NCI-H128 (cell line): ENCODE measurements around the gene LRIG1.
"Not testable (repeated sequence)": the region's sequence is repeated elsewhere in the genome, so short reads cannot be mapped to it uniquely, and the experiment has no call there.

Source experiments
- DNase-seq: peaks from one replicate; lab custom pipeline; 2025; ENCODE audit not compliant: unreplicated experiment; lab: John Stamatoyannopoulos, UW

The LRIG1 gene

DNA sequence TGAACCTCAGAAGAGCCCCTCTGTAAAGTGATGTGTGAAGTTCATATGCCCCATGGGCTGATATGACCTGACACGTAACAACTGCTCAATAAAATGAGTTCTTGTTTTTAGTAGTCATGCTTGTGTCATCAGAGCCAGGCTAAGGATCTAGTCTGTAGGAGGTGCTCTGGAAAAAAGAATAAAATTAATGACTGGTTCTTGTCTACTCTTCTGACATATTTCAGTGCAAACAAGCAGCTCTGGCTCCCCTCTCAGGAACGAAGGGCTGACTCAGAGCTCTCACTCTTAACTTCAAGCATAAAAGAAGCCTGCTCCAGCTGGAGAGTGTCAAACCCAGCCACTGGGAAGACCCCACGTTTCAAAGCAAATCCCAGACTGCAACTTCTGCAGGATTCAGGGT is 77.0 kb downstream of the LRIG1 start:
- no peak for DNase-seq

DNA sequence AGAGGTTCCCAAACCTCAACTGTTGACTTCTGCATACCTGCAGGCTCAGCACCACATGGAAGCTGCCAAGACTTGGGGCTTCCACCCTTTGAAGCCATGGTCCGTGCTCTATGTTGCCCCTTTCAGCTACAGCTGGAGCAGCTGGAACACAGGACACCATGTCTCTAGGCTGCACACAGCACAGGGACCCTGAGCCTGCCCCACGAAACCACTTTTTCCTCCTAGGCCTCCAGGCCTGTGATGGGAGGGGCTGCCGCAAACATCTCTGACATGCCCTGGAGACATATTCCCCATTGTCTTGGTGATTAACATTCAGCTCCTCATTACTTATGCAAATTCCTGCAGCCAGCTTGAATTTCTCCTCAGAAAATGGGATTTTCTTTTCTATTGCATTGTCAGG is 78.9 kb downstream of the LRIG1 start:
- not testable (repeated sequence) for DNase-seq

DNA sequence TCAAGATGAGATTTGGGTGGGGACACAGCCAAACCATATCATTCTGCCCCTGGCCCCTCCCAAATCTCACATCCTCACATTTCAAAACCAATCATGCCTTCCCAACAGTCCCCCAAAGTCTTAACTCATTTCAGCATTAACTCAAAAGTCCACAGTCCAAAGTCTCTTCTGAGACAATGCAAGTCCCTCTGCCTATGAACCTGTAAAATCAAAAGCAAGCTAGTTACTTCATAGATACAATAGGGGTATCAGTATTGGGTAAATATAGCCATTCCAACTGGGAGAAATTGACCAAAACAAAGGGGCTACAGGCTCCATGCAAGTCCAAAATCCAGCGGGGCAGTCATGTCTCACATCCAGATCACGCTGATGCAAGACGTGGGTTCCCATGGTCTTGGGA is 79.7 kb downstream of the LRIG1 start:
- not testable (repeated sequence) for DNase-seq

DNA sequence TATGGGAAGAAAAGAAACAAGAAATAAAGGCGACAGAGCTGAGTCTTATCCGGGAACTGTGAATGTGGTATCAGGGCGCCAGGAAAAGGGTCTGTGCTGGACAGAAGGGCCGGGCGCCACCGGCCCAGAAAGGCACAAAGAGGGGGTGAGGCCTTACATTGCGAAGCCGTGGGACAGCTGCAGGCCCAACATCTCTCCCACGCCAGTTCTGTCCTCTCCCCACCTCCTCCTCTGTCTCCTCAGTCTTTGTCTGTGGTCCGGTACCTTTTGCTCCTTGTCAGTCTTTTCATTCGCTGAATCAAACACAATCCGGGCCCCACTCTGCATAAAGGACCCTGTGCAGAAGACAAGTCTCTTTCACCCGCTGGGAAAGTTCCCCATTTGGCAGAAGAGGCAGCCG is 81.8 kb downstream of the LRIG1 start:
- no peak for DNase-seq

DNA sequence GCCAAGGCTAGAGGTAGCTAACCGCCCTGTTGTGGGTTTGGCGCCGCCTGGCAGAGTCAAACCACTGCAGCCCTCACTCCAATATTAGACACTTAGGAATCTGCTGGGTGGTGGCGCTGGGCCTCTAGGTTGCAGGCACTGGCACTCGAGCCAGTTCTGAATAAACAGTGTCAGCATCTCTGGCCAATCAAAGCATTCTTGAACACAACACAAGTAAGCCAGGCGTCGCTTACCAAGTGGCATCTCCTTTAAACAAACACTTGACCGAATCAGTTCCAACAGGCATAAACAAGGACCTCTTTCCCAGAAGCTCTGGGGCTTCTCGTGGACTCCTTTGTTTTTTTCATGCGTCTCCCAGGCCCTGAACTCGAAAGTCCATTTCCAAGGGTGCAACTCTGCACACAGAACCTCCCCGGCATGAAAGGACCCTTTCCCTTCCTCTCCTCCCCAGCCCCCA is 82.3 kb downstream of the LRIG1 start:
- no peak for DNase-seq

DNA sequence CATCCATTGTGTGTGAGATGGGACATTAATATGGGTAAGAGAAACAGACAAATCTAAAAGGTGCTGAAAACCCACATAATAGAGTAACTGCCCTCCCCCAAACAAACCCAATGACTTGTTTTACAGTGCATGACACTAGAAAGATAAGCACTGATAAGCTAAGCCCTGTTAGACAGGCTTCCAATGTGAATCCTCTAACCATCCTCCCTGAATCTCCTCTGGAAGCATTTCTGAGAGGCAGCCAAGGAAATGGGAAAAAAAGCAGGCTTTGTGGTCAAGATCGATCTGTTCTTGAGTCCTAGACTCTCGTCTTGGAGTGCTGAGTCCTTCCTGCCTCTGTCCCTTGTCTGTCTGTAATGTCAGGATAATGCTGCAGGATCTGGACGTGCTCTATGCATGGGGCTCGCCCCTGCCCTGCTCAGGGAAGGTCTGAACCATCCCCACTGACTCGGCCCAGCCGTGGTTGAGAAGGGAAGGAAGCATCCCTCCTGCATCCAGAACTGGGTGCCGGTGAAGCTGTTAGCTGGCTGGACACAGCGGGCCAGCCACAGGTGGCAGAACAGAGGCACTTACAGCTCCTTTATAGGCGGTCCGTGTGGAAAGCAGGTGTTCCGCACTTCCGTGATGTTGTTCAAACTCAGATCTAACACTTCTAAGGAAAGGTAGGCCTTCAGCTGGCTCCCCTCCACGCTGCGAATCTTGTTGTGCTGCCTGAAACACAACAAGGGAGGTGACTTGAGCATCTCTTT is 84.1 kb downstream of the LRIG1 start:
- no peak for DNase-seq

DNA sequence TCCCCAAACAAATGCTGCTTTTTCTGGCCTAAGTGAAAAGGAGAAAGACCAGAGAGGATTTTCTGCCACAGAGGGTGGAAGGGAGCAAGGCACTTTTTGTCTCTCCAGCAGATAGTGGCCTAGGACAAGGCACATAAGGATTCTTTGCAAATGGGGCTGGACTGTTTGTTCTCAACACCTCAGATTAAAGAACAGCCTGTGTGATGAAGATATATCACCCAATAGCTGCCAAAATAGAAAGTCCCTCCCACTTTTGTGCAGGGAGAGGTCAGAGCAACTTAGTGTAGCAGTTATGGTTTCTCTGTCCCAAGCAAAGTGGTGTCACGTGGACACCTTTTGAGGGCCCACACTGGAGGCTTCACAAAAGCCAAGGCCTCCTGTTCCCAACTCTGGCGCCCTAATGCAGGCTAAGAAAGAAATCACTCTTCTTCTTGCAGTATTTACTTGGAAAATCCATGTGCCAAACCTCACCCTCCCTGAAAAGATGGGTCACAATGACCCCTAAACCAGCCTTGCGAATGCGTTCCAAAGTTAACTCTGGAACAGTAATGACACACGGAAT is 84.9 kb downstream of the LRIG1 start:
- DNase-seq, result no peak

DNA sequence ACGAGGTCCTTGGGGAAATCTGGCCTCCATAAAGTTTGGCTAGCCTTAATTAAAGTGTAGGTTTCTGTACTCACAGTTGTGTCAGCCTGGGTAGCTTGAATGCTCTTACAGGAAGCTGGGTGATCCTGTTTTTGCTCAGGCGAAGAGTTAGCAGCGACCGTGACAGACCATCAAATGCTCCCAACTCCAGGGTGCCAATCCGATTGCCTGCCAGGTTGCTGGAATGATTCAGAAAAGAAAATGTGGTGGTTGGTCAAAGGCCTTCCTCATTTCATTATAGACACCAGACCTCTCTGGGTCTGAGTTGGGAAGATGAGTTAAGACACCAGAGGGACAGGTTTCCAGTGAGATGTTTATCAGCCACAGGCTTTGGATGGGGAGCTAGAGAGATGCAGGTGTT is 86.0 kb downstream of the LRIG1 start:
- no peak for DNase-seq

DNA sequence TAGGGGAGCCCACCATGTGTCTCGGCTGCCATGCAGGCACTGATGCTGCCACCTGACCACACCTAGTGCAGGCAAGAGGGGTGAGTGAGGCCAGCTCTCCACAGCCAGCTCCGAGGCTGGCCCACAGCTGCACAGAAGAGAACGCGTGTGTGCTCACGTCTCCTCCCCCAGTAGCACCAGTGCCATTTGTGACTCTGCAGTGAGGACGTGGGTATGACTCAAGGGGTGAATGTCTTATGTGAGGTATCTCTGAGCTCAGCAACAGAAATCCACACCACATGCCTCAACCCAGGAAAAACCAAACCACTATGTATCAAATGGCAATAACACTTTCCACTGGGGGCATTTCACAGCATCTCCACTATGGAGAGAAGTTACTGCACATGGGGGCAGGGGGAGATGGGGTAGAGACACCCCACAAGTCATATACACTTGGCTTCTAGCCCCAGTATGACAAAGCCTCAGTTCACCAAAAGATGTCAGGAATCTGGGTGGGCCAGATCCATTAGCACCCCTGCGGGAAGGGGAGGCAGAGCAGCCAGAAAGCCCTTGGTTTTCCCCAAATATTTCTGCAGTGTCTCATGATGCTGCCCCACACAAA is 87.6 kb downstream of the LRIG1 start:
- no peak for DNase-seq

DNA sequence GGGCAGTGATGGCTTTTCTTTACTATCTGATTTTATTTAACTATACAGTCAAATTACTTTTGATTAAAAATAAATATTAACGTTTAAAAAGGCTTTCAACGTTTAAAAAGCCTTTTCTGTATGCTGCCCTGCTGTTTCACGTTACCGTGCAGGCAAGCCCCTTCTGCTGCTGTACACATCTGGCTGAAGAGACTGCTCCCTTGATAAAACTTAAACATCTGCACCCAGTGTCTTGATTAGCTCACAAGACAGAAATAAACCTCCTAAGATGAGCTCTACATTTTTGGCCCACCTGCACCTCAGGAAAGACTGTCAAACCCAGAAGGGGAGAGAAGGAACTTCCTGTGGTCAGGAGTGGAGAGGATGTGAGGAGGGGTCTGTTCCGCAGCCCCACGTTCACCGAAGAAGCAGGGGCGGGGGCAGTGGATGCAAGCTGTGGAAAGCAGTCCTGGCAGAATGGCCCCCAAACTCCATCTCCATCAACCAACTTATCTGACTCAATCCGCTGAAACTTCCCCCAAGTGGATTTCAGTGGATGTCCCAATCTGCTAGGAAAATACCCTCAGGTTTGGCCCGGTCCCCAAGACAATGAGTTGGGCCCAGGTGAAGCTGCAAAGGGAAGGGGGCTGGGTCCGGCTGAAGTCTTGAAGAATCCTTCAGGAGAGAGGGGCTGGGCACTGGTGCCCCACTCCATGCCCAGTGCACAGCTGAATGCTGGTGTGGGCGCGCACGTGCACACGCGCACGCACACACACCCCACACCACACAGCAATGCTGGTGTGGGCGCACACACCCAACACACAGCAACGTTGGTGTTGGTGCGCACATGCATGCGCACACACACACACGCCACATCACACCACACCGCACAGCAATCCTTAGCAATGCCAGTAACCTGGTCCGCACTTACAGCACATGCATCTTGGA is 88.6 kb downstream of the LRIG1 start:
- DNase-seq, result no peak

DNA sequence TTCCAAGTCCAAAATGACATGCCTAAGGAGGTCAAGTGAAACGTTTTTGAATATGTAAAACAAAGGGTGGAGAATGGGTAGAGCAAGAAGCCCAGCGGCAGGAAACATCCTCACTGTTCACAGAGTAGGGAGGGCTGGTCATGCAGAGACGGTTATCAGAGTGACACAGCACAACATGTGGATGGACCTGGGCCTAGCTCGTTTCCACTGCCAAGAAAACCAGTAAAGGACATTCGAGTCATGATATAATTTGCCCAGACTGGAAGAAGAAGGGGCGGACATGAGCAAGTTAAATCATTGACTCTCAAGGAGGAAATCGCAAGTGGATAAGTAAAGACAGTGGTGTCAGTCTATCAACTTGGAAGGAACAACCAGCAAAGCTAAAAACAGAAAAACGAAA is 89.3 kb downstream of the LRIG1 start:
- DNase-seq, result no peak

DNA sequence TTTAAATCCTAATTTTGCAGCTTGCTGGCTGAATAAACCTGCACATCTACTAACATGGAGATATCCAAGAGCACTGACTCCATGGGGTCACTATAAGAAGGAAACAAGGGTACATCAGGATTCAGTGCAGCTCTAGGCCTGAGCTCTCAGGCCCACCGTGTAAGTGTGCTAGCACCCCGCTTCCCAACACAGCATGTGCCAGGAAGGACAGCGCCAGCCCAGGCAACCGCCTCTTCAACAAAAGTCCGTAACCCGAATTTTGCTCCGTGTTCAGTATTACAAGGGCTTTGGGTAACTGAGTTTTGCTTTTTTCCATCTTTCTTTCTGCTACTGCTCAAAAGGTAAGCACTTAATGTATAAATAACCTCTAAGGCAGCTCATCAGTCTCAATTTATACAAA is 89.8 kb downstream of the LRIG1 start:
- DNase-seq, result no peak

DNA sequence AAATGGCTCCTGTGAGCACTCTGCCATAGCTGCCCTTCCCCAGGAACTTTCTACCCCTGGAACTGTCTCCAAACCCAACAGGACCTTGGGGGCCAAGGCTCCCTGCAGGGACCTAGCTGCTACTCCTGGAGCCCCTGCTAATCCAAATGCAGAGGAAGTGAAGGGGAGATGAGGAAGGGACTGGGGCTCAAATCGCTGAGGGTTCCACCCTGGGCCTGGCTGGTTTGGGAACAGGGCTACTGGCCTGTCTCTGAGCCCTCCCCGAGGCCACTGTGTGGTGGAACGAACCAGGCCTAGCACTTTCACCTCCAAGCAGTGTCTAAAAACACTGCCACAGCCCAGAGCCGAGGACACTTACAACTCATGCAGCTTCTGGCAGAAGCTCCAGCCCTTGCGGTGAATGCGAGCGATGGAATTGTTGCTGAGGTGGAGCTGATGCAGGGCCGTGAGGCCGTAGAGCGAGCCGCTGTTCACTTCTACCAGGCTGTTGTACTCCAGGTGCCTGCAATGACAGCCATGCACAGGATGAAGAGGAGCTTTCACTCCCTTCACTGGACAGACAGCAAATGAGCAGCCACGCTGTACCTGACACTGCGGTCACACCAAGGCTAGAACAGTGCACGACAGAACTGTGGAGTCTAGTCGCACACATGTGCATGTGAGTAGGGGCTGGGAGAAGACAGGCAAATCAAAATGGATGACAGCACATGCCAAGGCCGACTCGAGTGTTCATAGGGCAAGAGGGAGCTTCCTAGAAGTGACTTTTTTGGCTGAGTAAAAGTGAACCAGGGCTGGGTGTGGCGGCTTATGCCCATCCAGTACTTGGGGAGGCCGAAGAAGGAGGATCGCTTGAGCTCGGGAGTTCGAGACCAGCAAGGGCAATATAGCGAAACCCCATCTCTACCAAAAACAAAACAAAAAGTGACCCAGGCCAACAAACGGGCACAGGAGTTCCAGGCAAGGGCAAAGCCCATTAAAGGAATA is 90.8 kb downstream of the LRIG1 start:
- no peak for DNase-seq

DNA sequence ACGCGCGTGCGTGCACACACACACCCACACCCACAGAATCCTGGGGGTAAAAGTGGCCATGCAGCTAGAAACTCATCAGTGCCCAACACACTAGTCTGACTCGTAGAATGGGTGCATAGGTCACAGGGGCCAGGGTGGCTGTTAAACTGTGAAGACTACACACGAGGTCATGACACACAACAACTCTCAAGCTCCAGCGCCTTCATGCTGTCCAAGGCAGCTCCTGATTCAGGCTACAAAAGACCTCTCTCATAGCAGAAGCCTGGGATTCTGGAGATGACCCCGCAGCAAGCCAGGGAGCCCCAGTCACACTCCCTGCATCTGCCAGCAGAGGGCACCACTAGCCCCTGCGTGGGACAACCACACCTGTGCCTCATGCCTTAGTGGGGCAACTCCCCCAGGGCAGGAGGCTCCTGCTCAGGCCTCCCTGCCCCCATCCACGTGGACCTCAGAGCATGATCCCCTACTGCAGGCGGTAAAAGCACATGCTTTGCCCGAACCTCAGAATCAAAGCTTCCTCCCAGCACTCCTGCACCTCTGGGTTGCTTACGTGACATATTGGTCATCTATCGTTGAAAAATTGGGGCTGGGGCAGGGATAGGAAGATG is 93.1 kb downstream of the LRIG1 start:
- no peak for DNase-seq

DNA sequence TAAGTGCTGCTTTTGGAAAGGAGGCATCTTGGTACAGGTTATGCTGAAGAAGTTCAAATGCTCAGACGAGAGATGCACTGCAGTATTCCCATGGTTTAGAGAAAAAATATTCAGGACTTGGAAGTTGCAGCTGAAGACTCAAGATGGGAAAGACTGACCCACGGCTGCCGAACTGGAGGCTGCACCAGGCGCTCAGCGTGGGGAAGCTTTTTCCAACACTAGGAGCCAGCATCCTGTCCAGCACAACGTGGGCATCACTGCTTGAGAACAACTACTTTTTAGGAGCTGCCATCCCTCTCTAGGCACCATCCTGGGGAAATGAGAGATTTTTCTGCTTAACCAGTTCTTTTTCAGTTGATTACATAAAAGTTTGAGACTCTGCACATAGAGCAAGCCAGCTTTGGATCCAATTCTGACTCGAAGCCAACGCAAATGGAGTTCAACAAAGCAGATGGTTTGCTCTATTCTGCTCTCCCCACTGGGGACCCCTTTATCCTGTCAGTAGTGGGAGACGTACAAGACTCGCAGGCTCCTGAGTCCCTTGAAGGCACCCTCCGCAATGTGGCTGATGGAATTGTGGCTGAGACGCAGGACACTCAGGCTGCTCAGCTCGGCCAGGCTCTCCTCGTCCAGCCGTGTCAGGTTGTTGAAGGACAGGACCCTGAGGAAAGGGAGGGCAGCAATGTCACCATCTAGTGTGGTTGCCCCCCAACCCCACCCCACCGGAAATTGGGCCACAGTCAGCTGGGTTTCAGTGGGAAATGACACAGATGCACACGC is 93.8 kb downstream of the LRIG1 start:
- no peak for DNase-seq

DNA sequence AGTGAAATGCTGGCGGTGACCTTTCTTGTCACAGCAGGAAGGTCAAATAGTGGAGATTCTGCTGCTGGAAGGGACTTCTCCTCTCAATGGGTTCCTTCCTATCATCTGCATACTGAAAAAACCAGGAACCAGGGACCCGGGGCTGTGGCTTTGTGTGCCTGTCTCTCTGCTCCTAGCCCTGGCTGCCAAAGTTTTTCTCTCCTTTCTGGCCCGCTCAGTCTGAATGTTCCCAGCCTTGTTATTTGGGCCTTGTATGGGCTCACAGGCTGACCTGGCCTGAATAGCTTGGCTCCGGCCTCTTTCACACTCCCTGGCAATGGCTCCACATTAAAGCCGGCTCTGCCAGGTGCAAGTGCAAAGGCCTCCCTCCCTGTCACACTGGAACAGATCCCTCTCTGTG is 94.7 kb downstream of the LRIG1 start:
- DNase-seq, result no peak

DNA sequence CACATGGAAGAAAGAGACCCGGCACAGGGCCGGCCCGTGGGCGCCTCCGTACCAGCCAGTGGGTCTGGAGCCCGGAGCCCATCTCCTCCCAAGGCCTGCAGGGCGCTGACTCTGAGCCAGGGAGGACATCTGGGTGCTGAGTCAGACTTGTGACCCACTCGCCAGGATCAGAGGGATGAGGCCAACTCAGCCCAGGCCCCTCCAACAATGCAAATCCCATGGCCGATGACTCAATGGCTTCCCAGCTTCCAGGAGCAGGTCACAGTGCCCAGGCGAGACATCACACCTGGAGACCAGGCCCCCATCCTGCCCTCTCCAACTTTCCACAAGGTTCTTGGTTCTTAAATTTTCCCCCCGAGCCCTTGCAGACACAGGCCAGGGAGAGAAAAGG is 95.1 kb downstream of the LRIG1 start:
- no peak for DNase-seq

DNA sequence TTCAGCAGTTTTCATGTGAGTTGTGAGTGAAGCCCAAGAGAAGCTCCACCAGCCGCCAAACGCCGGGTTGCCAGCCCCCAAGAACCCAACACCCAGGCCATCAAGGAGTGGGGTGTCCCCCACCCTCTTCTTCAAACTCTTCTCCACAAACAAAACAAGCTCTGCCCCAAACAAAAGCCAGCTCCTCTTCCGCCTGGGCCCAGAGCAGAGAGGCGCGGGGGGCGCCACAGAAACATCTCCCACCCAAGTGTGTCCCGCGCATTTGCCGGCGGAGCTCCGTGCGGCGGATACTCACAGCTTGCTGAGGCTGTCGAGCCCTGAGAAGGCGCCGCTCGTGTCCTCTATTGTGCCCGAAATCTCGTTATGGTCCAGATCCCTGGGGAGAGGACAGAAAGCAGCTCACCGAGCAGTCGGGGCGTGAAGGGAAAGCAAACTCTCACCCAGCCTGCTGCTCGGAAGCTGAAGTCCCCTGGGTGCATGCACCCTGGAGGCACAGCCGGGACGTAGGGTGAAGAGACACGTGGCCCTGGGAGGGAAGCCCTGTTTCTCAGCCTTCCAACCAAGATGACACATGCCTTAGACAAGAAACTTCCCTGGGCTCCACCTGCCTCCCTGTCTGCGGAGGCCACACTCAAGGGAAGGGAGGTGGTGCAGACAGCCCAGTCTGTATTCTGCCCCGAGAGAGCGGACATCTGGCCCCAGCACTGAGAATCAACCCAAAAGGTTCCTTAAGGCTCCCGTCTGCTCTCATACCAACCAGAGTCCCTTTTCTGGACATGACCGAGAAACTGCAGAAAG is 95.7 kb downstream of the LRIG1 start:
- DNase-seq, result no peak
